Type B pancreatic cell (in vitro differentiated cells): Measurements from ENCODE around the gene MT3. TPM values are rescaled to one million over a fixed set of nuclear protein-coding genes. Genes with fewer than 3 reads are reported as not detected.

Source experiments
- DNase-seq: peaks from one replicate; pipeline ENCODE4 v3.0.0; 2021; ENCODE audit warnings: mixed read lengths; ENCODE audit not compliant: unreplicated experiment; ENCODE audit errors: extremely low spot score
- H3K27ac Mint-ChIP-seq: 2 replicates; pipeline ENCODE4 v1.8.0; 2021; ENCODE audit warnings: mild to moderate bottlenecking, mixed read lengths
- H3K27me3 Mint-ChIP-seq: 2 replicates; pipeline ENCODE4 v1.8.0; 2021; ENCODE audit warnings: mixed read lengths
- H3K36me3 Mint-ChIP-seq: 2 replicates; pipeline ENCODE4 v1.8.0; 2021; ENCODE audit warnings: mixed read lengths
- H3K4me1 Mint-ChIP-seq: one replicate; pipeline ENCODE4 v1.8.0; 2021; ENCODE audit warnings: mixed read lengths; ENCODE audit not compliant: unreplicated experiment
- H3K4me3 Mint-ChIP-seq: 2 replicates; pipeline ENCODE4 v1.8.0; 2021; ENCODE audit warnings: mild to moderate bottlenecking, mixed read lengths
- H3K9me3 Mint-ChIP-seq: 2 replicates; pipeline ENCODE4 v1.8.0; 2021; ENCODE audit warnings: mixed read lengths
- long read RNA-seq: library from polyadenylated mRNA; unstranded; transcript quantifications from one replicate; pipeline ENCODE4 v2.0.0, GENCODE V29; 2020
- total RNA-seq: library from RNA; stranded (reverse); gene quantifications from 2 replicates; pipeline ENCODE4 v1.2.1, GENCODE V29; 2021; ENCODE audit warnings: low replicate concordance
- TF ChIP-seq, protein P1 (sequence below): fragments of 200-600 bp; sonication (generic); conservative IDR thresholded peaks from 2 replicates; pipeline ENCODE4 v1.5.0; 2021; ENCODE audit warnings: antibody characterized with exemption, mild to moderate bottlenecking

Gene MT3
- not detected in 2 replicates for total RNA-seq
- long read RNA-seq = 0 reads

- H3K27me3 Mint-ChIP-seq = peaks cover 91% of the 10 kb centered on the region
- no peaks in the 10 kb centered on the region for H3K9me3 Mint-ChIP-seq
- H3K27ac Mint-ChIP-seq = no peak within 1 kb of the TSS
- TF ChIP-seq, protein P1, sequence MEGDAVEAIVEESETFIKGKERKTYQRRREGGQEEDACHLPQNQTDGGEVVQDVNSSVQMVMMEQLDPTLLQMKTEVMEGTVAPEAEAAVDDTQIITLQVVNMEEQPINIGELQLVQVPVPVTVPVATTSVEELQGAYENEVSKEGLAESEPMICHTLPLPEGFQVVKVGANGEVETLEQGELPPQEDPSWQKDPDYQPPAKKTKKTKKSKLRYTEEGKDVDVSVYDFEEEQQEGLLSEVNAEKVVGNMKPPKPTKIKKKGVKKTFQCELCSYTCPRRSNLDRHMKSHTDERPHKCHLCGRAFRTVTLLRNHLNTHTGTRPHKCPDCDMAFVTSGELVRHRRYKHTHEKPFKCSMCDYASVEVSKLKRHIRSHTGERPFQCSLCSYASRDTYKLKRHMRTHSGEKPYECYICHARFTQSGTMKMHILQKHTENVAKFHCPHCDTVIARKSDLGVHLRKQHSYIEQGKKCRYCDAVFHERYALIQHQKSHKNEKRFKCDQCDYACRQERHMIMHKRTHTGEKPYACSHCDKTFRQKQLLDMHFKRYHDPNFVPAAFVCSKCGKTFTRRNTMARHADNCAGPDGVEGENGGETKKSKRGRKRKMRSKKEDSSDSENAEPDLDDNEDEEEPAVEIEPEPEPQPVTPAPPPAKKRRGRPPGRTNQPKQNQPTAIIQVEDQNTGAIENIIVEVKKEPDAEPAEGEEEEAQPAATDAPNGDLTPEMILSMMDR = no peak
- H3K4me3 Mint-ChIP-seq = peak within 1 kb of the TSS; percentile 80
- DNase-seq = no peak
- no peaks in the 10 kb centered on the region for H3K4me1 Mint-ChIP-seq
- H3K36me3 Mint-ChIP-seq = no peaks in the 10 kb centered on the region
These were observed at the start of gene MT3 for GRCh38 chr16:56589141-56590039. TSS of gene MT3 (plus strand) at chr16:56589528. CDS start at chr16:56589591, 63 bp downstream.

GRCh38 chr16:56539656-56540055 is 49.7 kb upstream of the MT3 start:
- Mint-ChIP-seq H3K27ac (no peak overlapping the region), H3K4me1 (no peaks in the 10 kb centered on the region), H3K4me3 (no peak overlapping the region), H3K9me3 (peaks cover 8% of the 10 kb centered on the region), H3K27me3 (peaks cover 27% of the 10 kb centered on the region), H3K36me3 (no peaks in the 10 kb centered on the region)
- TF ChIP-seq, protein P1 = no peak
- no peak for DNase-seq

- peaks cover 8% of the 10 kb centered on the region for H3K9me3 Mint-ChIP-seq
These were observed 47.3 kb upstream of the MT3 start for GRCh38 chr16:56542039-56542438.

GRCh38 chr16:56547120-56547948 is 42.0 kb upstream of the MT3 start:
- no peaks in the 10 kb centered on the region for H3K9me3 Mint-ChIP-seq
- no peak overlapping the region for H3K27ac Mint-ChIP-seq
- peaks cover 8% of the 10 kb centered on the region for H3K27me3 Mint-ChIP-seq
- TF ChIP-seq, protein P1 = no peak
- H3K4me1 Mint-ChIP-seq = peaks cover 12% of the 10 kb centered on the region
- no peak for DNase-seq
- no peaks in the 10 kb centered on the region for H3K36me3 Mint-ChIP-seq
- no peak overlapping the region for H3K4me3 Mint-ChIP-seq

More at GRCh38 chr16:56542039-56542438, 47.3 kb upstream of the MT3 start:
- peaks cover 13% of the 10 kb centered on the region for H3K27me3 Mint-ChIP-seq
- H3K36me3 Mint-ChIP-seq = no peaks in the 10 kb centered on the region
- TF ChIP-seq, protein P1 = no peak
- H3K27ac Mint-ChIP-seq = no peak overlapping the region
- H3K4me1 Mint-ChIP-seq = no peaks in the 10 kb centered on the region
- H3K4me3 Mint-ChIP-seq = no peak overlapping the region
- DNase-seq = no peak

DNA sequence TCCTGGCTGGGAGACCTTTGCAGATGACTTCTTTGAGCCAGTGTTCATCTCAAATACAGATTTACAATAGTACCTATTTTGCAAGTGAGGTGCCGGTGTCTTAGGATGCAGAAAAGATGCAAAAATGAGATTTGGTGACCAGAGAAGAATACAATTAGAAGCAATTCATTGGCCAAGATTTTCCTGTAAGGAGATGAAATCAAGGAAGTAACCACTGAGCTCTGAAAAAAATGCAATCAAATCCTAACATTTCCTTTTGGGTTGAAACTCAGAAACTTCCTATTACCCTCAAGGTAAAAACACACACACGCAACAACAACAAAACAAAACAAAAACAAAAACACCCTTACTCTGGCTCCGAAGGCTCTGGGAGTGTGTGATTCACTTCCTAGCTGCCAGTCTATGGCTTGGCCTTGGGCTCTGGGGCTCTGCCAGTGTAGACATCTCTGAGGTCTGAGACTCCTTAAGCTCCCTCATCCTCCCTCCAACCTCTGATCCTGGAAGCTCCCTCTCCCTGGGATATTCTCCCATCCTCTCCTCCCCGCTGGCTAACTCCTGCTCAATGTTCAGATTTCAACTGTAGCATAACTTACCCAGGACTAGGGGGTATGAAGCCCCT is 41.3 kb upstream of the MT3 start:
- Mint-ChIP-seq H3K4me1 (peaks cover 12% of the 10 kb centered on the region), H3K9me3 (no peaks in the 10 kb centered on the region), H3K27me3 (peaks cover 7% of the 10 kb centered on the region), H3K4me3 (no peak overlapping the region), H3K36me3 (no peaks in the 10 kb centered on the region), H3K27ac (no peak overlapping the region)
- no peak for DNase-seq
- TF ChIP-seq, protein P1 = no peak
